Adrenal gland (tissue), 5 donors: Measurements from ENCODE around the gene HPSE2.

Experiments
- CTCF ChIP-seq, 6 experiments: fragments of 450-650 bp in 4 of 6; fragments of 200-600 bp in 2 of 6; sonication (generic) in 1 of 6; IDR thresholded peaks; 1 replicate in 5 of 6; 2 replicates in 1 of 6; pipeline versions ENCODE4 v1.5.1 to v1.8.0; 2016 to 2021; ENCODE audit warnings: antibody characterized with exemption in 6 of 6, mild to moderate bottlenecking in 2 of 6, moderate library complexity in 1 of 6
- POLR2A ChIP-seq, 2 donors: fragments of 450-650 bp; IDR thresholded peaks; one replicate each; pipeline ENCODE4 v1.6.1; 2017; ENCODE audit warnings: antibody characterized with exemption in 2 of 2, mild to moderate bottlenecking in 2 of 2, moderate library complexity in 1 of 2
- donor health status: DM: no; HTN: no; CAD: no.

GRCh38 chr10:98881789-98882188 lies 353.9 kb downstream of the HPSE2 start:
- TF ChIP-seq CTCF (IDR thresholded peaks at IDR 0.05) (no peak), POLR2A (IDR thresholded peaks at IDR 0.05) (no peak)
